ENCODE data around the gene AHRR. TPM values are rescaled to one million over a fixed set of nuclear protein-coding genes. Genes with fewer than 3 reads are reported as not detected.

The AHRR gene
- total RNA-seq, 1 donor from 2014 or later, result 4.5 TPM

DNA sequence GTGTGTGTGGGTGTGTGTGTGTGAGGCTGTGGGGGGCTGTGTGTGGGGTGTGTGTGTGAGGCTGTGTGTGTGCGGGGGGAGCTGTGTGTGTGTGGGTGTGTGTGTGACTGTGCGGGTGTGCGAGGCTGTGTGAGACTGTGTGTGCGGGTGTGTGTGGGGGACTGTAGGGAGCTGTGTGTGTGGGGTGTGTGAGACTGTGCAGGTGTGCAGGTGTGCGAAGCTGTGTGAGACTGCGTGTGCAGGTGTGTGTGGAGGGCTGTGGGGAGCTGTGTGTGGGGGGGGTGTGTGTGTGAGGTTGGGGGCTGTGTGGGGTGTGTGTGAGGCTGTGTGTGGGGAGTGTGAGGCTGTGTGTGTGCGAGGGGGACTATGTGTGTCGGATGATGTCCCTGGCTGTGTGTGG is 23.2 kb downstream of the AHRR start:
- peak; percentile 35 for DNase-seq (ENCODE audit: low spot score)

DNA sequence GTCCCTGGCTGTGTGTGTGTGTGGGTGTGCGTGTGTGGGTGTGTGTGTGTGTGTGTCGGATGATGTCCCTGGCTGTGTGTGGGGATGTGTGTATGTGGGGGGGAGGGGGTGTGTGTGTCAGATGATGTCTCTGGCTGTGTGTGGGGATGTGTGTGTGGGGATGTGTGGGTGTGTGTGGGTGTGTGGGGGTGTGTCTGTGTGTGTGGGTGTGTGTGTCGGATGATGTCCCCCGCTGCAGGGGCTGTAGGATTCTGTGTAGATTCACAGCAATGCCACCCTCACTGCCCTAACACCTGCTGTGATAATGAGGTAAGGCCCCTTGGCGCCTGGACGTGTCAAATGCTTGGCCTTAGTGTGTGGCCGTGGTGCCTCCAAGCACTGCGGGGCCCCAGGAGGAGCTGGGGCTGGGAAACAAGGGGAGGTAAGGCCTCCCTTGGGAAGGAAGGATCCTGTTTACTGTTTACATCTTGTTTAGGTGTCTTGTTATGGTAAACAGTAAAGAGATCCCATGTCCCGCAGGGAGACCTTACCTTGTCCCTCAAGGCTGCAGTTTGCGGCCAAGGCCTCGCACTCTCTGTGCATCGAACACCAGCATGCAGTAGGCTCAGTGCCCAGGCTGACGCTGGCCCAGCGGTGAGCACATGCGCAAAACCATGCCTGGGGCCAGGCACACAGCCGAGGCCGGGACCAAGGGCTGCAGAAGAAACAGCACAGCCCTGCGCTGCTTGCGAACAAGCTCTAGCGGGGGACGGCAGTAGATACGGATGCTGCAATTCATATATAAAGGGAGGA is 24.1 kb downstream of the AHRR start:
- DNase-seq (ENCODE audit: low spot score), result no peak

DNA sequence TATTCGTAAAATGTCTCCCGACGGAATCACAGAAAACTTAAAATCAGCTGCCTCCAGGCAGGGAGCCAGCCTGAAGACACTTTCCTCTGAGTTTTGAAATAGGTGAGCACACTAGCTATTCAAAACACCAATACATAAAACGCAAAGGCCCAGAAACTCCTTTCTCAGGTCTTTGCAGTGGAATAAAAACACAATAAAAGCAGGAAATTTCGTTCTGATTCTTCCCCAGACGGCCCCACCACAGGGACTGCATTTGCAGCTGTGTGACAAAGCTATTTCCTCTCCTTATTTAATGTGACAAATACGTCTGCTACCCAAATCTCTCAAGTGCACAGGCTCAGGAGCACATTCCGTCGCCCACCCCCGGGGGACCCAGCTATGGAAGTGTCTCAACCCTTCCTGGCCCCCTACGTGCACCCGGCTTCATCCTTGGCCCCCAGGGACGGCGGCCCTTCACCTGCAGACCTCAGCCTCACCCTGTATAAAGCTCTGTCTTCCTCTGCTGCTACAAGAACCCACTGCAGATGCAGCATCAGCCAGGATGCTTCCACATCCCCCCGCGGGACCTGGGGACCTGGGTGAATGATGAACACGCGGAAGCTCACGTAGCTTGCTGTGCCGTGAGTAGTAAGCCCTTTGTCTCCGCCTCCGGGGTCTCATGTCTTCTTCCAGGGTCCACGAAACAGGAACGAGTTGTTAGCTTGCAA is 24.9 kb downstream of the AHRR start:
- no peak for DNase-seq (ENCODE audit: low spot score)

GRCh38 chr5:347712-348284 is 26.3 kb downstream of the AHRR start:
- DNase-seq (ENCODE audit: low spot score), result no peak

DNA sequence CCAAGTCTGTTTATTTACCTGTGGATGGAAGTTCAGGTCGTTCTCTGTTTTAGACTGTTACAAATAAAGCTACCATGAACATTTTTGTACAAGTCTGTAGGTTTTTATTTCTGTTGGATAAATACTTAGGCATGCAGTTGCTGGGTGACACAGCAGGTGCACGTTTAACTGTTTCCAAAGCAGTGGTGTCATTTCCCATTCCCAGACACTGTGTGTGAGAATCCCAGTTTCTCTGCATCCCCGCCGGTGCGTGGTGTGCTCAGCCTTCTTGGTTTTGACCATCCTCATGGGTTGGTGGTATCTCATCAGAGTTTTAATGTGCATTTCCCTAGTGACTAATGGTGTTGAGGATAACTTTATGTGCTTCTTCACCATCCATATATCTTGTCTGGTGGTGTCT is 27.2 kb downstream of the AHRR start:
- DNase-seq (ENCODE audit: low spot score), result no peak

DNA sequence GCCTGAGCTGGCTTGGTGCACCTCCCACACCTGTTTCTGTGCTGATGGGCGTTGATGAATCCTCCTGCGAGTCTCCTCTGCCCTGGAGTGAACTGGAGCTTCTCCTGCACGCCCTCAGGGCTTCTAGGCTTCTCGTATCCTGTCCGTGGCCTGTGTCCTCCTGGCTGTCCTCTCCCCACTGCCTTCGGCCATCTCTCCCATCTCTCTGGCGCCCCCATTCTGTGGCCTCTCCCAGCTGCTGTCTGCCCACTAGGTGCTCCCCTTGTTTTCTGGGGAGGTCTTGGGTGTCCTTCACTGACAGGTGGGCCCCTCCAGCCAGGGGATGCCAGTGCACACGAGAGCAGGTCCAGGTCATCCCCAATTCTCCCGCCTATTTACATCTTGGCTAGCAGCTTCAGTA is 28.8 kb downstream of the AHRR start:
- DNase-seq (ENCODE audit: low spot score), result no peak

DNA sequence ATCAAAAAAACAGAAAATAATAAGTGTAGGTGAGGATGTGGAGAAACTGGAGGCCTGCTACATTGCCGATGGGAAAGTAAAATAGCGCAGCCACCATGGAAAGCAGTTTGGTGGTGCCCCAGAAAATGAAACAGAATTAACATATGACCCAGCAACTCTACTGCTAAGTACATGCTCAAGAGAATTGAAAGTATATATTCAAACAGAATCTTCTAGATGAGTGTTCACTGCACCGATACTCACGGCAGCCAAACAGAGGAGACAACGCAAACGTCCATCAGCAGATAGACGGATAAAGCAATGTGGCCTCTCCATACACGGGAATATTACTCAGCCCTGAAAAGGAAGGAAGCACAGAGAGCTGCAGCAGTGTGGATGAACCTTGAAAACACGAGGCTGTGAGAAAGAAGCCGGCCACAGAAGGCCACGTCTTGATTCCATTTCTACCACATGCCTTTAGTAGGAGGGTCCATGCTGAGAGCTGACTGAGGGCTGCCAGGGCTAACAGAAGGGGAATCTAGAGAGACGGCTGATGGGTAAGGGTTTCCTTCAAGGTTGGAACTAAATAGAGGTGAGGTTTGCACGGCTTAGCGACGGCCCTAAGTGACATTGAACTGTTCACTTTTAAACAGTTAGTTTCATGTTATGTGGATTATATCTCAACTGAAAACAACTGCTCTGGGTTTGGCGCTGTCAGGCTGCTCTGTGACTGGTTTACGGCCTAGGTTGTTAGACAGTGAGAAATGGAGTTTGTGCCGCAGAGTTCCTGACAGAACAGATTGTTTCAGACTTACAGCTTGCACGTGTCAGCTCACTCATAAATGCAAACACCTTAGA is 29.8 kb downstream of the AHRR start:
- DNase-seq (ENCODE audit: low spot score), result no peak

DNA sequence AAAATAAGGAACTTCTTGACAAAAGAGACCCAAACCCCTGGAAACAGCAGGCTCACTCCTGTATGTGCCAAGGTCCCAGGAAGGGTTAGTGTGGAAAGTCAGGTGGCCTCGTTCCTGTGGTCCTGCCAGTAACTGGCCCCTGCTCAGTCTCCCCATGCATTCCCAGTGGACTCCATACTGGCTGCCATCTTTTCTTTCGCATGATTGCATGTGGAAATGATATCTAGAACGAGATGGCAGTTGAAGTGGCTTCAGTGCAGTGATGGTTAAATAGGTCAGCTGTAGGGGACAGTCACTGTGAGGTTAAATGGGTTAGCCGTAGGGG is 30.4 kb downstream of the AHRR start:
- no peak for DNase-seq (ENCODE audit: low spot score)

DNA sequence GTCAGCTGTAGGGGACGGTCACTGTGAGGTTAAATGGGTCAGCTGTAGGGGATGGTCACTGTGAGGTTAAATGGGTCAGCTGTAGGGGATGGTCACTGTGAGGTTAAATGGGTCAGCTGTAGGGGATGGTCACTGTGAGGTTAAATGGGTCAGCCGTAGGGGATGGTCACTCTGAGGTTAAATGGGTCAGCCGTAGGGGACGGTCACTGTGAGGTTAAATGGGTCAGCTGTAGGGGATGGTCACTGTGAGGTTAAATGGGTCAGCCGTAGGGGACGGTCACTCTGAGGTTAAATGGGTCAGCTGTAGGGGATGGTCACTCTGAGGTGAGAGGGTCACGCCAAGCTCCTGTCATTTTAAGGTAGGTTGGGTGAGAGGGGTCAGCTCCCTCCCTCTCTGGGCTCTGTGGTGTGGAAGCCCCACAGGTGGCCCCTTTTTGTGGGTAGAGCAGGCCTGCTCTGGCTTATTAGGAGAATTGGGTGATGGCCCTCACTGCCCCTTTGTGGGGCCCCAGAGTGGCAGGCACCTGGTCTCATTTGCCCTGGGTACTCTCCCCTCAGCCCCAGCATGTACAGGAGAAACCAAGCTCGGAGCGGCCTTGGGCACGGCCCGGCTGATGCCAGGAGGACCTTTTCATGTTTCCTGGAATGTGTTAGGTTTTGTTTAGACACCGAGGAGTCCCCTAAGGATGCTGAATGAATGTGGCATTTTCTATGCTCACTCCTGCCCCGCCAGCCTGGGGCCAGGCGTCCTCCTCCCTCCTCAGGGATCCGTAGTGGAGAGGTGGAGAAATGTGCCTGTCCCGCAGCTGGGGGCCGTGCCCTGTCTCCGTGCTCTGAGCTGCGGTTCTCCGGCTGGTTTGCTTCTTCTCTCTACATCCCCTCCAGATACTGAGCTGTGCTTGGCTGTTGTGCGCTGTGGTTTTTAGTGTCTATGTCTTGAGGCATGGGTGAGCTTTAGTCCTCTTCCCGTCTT is 31.4 kb downstream of the AHRR start:
- no peak for DNase-seq (ENCODE audit: low spot score)

DNA sequence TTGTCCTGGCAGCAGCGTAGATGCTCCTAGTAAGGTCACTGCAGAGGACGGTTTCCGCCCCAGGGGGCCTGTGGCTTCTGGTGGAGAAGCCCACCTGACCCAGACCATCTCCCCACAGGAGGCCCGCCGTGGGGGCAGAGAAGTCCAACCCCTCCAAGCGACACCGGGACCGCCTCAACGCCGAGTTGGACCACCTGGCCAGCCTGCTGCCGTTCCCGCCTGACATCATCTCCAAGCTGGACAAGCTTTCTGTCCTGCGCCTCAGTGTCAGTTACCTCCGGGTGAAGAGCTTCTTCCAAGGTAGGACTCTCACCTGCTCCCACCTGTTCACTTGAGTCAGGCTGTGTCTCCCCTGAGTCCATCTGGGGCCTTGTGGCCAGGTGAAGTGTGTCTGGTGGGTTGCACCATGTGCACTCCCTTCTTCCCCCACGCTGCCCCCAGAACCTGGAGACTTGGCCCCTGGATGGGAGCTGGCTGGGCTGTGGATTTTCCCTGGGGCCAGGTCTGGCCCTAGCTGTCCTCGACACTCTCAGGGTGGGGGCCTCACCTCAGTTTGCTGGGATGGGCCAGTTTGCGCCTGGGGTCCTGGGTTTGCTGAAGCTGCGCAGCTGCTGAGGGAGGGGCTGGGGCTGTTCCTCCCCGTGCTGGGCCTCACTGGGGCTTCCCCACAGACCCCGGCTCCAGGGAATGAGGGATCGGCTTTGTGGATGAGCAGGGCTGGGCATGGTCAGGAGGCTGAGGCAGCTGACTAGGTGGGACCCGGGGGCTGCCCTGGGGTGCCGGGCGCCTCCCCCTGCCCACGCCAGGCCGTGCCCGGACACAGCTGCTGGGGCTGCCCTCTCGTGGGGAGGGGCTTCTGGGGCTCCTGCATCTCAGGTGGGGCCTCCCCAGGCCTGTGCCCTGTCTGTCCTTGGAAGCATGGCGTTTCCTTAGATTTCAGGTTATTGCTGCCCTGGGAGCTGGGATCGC is 32.4 kb downstream of the AHRR start:
- no peak for DNase-seq (ENCODE audit: low spot score)

- no peak for DNase-seq (ENCODE audit: low spot score)
Observed at GRCh38 chr5:354581-355378, 33.3 kb downstream of the AHRR start.

DNA sequence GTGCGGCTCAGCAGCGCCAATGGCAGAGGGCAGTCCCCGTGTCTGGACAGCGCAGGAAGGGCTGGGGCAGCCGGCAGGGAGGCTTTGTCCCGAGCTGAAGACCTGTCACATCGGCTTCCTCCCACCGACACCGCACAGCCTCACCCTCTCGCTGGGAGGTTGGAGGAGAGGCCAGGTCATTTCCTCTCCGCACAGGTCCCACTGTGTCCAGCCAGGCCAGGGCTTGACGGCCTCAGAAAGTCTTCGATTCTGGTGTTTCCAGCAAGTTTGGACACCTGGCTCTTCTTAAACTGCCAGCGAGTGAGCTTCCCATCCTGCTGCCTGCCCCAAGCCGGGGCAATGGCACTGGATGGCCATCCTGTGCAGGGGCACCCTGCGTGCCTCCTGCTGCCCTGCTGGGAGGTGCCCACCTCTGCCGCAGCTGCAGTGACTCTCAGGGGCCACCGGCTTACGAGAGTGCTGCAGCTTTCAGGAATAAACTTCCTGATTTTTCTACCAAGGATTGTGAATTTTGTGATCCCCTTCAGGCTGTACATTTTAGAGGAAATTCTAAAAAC is 33.9 kb downstream of the AHRR start:
- DNase-seq (ENCODE audit: low spot score), result no peak

- no peak for DNase-seq (ENCODE audit: low spot score)
Observed at GRCh38 chr5:355958-356357, 34.4 kb downstream of the AHRR start.

DNA sequence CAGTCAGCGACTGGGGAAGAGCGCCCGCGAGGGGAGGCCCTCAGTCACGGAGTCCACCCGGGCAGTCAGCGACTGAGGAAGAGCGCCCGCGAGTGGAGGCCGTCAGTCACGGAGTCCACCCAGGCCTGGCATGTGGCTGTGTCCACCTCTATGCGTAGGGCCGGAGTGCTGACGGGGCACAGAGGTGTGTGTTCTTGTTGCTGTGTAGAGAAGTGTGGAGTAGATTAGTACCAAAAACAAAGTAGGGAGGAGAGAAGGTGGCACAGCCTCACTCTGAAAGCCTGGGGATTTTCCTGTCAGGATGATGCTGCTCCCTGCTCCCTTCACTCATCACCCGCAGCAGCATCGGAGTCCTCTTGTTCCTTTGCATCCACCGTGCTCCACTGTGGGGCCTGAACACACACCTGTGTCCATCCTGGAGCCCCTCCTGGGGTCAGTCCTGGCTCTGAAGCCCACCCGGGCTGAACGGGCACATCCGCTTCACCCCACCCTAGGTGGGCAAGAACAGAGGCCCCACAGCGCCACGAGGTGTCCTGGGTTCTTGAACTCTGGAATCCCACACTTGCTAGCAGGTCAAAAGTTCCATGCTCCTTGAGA is 37.9 kb downstream of the AHRR start:
- DNase-seq (ENCODE audit: low spot score), result no peak

GRCh38 chr5:360257-361027 is 38.9 kb downstream of the AHRR start:
- no peak for DNase-seq (ENCODE audit: low spot score)

DNA sequence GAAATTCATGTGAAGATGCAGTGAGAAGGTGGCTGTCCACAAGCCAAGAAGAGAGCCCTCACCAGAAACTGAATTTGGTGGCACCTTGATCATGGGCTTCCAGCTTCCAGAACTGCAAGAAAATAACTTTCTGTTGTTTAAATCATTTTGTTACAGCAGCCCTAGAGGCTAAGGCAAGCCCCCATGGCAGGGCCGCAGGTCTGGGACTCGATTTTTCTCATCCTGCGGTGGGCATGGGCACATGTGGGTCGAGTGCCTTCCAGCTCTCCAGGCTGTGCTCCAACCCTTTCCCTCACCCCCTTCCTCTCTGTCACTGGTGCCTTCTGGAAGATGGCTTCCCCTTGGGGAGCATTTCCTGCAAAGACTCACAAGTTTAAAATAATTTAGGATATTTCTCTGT is 40.7 kb downstream of the AHRR start:
- DNase-seq (ENCODE audit: low spot score), result peak; percentile 59
